ENCODE measurements around the gene RCL1.
"Not testable (repeated sequence)": the region's sequence is repeated elsewhere in the genome, so short reads cannot be mapped to it uniquely, and the experiment has no call there.

Gene RCL1

GRCh38 chr9:4883326-4883873 lies 90.7 kb downstream of the RCL1 start:
- no peak for DNase-seq (ENCODE audit: low read depth)

- DNase-seq (ENCODE audit: low read depth) = no peak
These were observed 94.0 kb downstream of the RCL1 start for GRCh38 chr9:4886698-4887097.

- no peak for DNase-seq (ENCODE audit: low read depth)
These were observed 94.8 kb downstream of the RCL1 start for GRCh38 chr9:4887556-4887955.

GRCh38 chr9:4890242-4890641 lies 97.5 kb downstream of the RCL1 start:
- no peak for DNase-seq (ENCODE audit: low read depth)

- DNase-seq (ENCODE audit: low read depth) = no peak
These were observed 98.2 kb downstream of the RCL1 start for GRCh38 chr9:4890929-4891328.

GRCh38 chr9:4891674-4892073 lies 98.9 kb downstream of the RCL1 start:
- no peak for DNase-seq (ENCODE audit: low read depth)

- no peak for DNase-seq (ENCODE audit: low read depth)
These were observed 99.9 kb downstream of the RCL1 start for GRCh38 chr9:4892501-4893194.

- peak; percentile 23 for DNase-seq (ENCODE audit: low read depth)
These were observed 101.3 kb downstream of the RCL1 start for GRCh38 chr9:4894076-4894475.

GRCh38 chr9:4899853-4900252 lies 107.1 kb downstream of the RCL1 start:
- DNase-seq (ENCODE audit: low read depth) = not testable (repeated sequence)

- not testable (repeated sequence) for DNase-seq (ENCODE audit: low read depth)
These were observed 108.8 kb downstream of the RCL1 start for GRCh38 chr9:4901401-4902134.

- no peak for DNase-seq (ENCODE audit: low read depth)
These were observed 109.4 kb downstream of the RCL1 start for GRCh38 chr9:4902135-4902475.

GRCh38 chr9:4904322-4905134 lies 111.8 kb downstream of the RCL1 start:
- DNase-seq (ENCODE audit: low read depth) = peak; percentile 24

GRCh38 chr9:4905135-4905490 lies 112.4 kb downstream of the RCL1 start:
- DNase-seq (ENCODE audit: low read depth) = no peak

Data from HS-5 (cell line).